GM21447 (cell line): Measurements from ENCODE around the gene ACTG2.
"Not testable (repeated sequence)": the region's sequence is repeated elsewhere in the genome, so short reads cannot be mapped to it uniquely, and the experiment has no call there.

Source experiments
- ATAC-seq: cut with Tn5 transposase; IDR thresholded peaks from one replicate; pipeline ENCODE4 v1.9.1; 2021; ENCODE audit not compliant: unreplicated experiment

ACTG2 gene

GRCh38 chr2:73931531-73932500, 39.0 kb downstream of the ACTG2 start:
- no peak for ATAC-seq

- ATAC-seq, result no peak
Observed at GRCh38 chr2:73933194-73933593, 40.4 kb downstream of the ACTG2 start.

GRCh38 chr2:73935641-73936040, 42.8 kb downstream of the ACTG2 start:
- ATAC-seq, result no peak

GRCh38 chr2:73937103-73937885, 44.5 kb downstream of the ACTG2 start:
- ATAC-seq, result no peak

GRCh38 chr2:73937899-73938298, 45.1 kb downstream of the ACTG2 start:
- no peak for ATAC-seq

- ATAC-seq, result no peak
Observed at GRCh38 chr2:73938718-73939352, 46.0 kb downstream of the ACTG2 start.

- ATAC-seq, result no peak
Observed at GRCh38 chr2:73939419-73939818, 46.6 kb downstream of the ACTG2 start.

- not testable (repeated sequence) for ATAC-seq
Observed at GRCh38 chr2:73940066-73940465, 47.3 kb downstream of the ACTG2 start.

- no peak for ATAC-seq
Observed at GRCh38 chr2:73942664-73943063, 49.9 kb downstream of the ACTG2 start.

GRCh38 chr2:73944714-73945113, 51.9 kb downstream of the ACTG2 start:
- no peak for ATAC-seq

- no peak for ATAC-seq
Observed at GRCh38 chr2:73946215-73946614, 53.4 kb downstream of the ACTG2 start.

- no peak for ATAC-seq
Observed at GRCh38 chr2:73946666-73947065, 53.9 kb downstream of the ACTG2 start.

GRCh38 chr2:73947412-73948018, 54.7 kb downstream of the ACTG2 start:
- ATAC-seq, result no peak

- ATAC-seq, result no peak
Observed at GRCh38 chr2:73949802-73950201, 57.0 kb downstream of the ACTG2 start.

- no peak for ATAC-seq
Observed at GRCh38 chr2:73952499-73953446, 60.0 kb downstream of the ACTG2 start.

GRCh38 chr2:73956218-73956865, 63.5 kb downstream of the ACTG2 start:
- no peak for ATAC-seq

GRCh38 chr2:73961274-73961673, 68.5 kb downstream of the ACTG2 start:
- ATAC-seq, result no peak

- no peak for ATAC-seq
Observed at GRCh38 chr2:73961823-73962615, 69.2 kb downstream of the ACTG2 start.

- no peak for ATAC-seq
Observed at GRCh38 chr2:73962798-73963197, 70.0 kb downstream of the ACTG2 start.
